GM19467 (cell line): ENCODE data around the gene STAMBP.
"Not testable (repeated sequence)": the region's sequence is repeated elsewhere in the genome, so short reads cannot be mapped to it uniquely, and the experiment has no call there.

Experiments
- ATAC-seq: cut with Tn5 transposase; IDR thresholded peaks from one replicate; pipeline ENCODE4 v1.9.1; 2021; ENCODE audit warnings: mild to moderate bottlenecking, moderate library complexity; ENCODE audit not compliant: unreplicated experiment

Gene STAMBP

GRCh38 chr2:73828818-73829570, at the start of gene STAMBP:
Gene STAMBP (plus strand): TSS chr2:73828961. CDS start chr2:73830857, 1,896 bp downstream.
- ATAC-seq, result peak; percentile 78

- peak; percentile 98 for ATAC-seq
Observed at GRCh38 chr2:73779467-73780236, 49.1 kb upstream of the STAMBP start, which contains the start of gene DUSP11. Gene DUSP11 (minus strand): TSS chr2:73780103. CDS start chr2:73779974, 129 bp downstream.

GRCh38 chr2:73780237-73780582, 48.6 kb upstream of the STAMBP start:
- ATAC-seq, result no peak

GRCh38 chr2:73783402-73783801, 45.4 kb upstream of the STAMBP start:
- not testable (repeated sequence) for ATAC-seq

- not testable (repeated sequence) for ATAC-seq
Observed at GRCh38 chr2:73783883-73784282, 44.9 kb upstream of the STAMBP start, which contains the start of gene C2orf78. Gene C2orf78 (plus strand): TSS chr2:73784183. CDS start chr2:73784310, 127 bp downstream.

GRCh38 chr2:73811878-73812277, 16.9 kb upstream of the STAMBP start:
- ATAC-seq, result no peak

GRCh38 chr2:73812635-73813034, 16.1 kb upstream of the STAMBP start:
- ATAC-seq, result no peak

GRCh38 chr2:73818296-73818695, 10.5 kb upstream of the STAMBP start:
- ATAC-seq, result no peak

GRCh38 chr2:73821227-73821626, 7.5 kb upstream of the STAMBP start:
- peak; percentile 54 for ATAC-seq

- no peak for ATAC-seq
Observed at GRCh38 chr2:73821669-73822068, 7.1 kb upstream of the STAMBP start.

- peak; percentile 52 for ATAC-seq
Observed at GRCh38 chr2:73822276-73822675, 6.5 kb upstream of the STAMBP start.

- no peak for ATAC-seq
Observed at GRCh38 chr2:73822991-73823390, 5.8 kb upstream of the STAMBP start.

GRCh38 chr2:73823416-73823815, 5.3 kb upstream of the STAMBP start:
- no peak for ATAC-seq

- ATAC-seq, result no peak
Observed at GRCh38 chr2:73823916-73824523, 4.7 kb upstream of the STAMBP start.

GRCh38 chr2:73825408-73825807, 3.4 kb upstream of the STAMBP start:
- ATAC-seq, result no peak

- no peak for ATAC-seq
Observed at GRCh38 chr2:73827018-73827417, 1.7 kb upstream of the STAMBP start.

GRCh38 chr2:73827660-73828388, 937 bp upstream of the STAMBP start:
- no peak for ATAC-seq

- ATAC-seq, result no peak
Observed at GRCh38 chr2:73828389-73828817, 358 bp upstream of the STAMBP start.

GRCh38 chr2:73830871-73831401, 2.2 kb downstream of the STAMBP start:
- no peak for ATAC-seq

GRCh38 chr2:73832930-73833329, 4.2 kb downstream of the STAMBP start:
- no peak for ATAC-seq
